Measurements from ENCODE around the gene PCDHA1.

DNA sequence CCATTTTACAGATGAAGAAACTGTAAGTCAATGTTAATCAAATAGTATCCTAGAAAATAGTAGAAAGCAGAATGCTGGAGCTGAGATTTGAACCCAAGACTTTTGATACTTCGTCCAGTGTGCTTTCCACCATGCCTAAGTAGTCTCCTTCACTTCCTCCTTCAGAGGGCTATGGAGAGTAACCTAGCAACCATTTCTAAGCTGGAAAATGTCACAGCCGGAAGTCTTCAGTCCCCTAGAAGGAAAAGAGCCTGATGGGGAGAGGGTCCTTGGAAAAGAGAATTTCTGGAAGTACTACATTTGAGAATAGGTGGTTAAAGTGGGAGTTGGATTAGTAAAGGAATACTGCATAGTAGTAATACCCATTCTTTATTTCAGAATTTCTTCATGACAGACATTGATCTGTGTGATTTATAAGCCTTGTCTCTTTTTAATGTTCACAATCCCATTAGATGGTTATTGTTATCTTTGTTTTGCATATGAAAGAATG, 213.0 kb downstream of the PCDHA1 start:
- TF ChIP-seq CTCF (IDR thresholded peaks at IDR 0.05) = no peak
- TF ChIP-seq EP300 (IDR thresholded peaks at IDR 0.05) = no peak
- no peak for TF ChIP-seq POLR2AphosphoS5 (IDR thresholded peaks at IDR 0.05)
